ENCODE results near the gene NAB2. TPM values are rescaled to one million over a fixed set of nuclear protein-coding genes. Genes with fewer than 3 reads are reported as not detected.

NAB2 gene
- polyA plus RNA-seq, 1 experiment, result 50.2 TPM

- Histone ChIP-seq H3K4me3 (ENCODE audit: low read depth, low read length) (no peak overlapping the region), H3K36me3 (ENCODE audit: control insufficient read depth, insufficient read depth, low read length) (peaks cover 44% of the 10 kb centered on the region), H3K27me3 (ENCODE audit: control insufficient read depth, insufficient read depth, low read length) (no peaks in the 10 kb centered on the region)
- DNase-seq (ENCODE audit: low read depth), result no peak
- TF ChIP-seq CTCF (IDR thresholded peaks at IDR 0.05; ENCODE audit: insufficient read depth, low read depth, low read length), result no peak
- ChIA-PET CTCF (interaction anchor here (1.4 to 15.6 kb wide), 4 partner anchors 10 to 115 kb away, joined by 3 to 190 read pairs (median 10); partner anchors contain the start of genes NAB2 and STAT6), POLR2A (no interaction called here)
Measured at GRCh38 chr12:57097554-57097835, 8.6 kb downstream of the NAB2 start.

GRCh38 chr12:57098546-57098945 lies 9.6 kb downstream of the NAB2 start:
- POLR2A ChIA-PET, result no interaction called here
- DNase-seq (ENCODE audit: low read depth), result no peak

GRCh38 chr12:57099047-57099714 lies 10.3 kb downstream of the NAB2 start:
- ChIA-PET CTCF (interaction anchor here (0.8 to 15.6 kb wide), 4 partner anchors 9 to 30 kb away, joined by 3 to 190 read pairs (median 10); partner anchors contain the start of genes NAB2 and STAT6), POLR2A (no interaction called here)
- peaks cover 40% of the 10 kb centered on the region for H3K36me3 ChIP-seq (ENCODE audit: control insufficient read depth, insufficient read depth, low read length)
- no peaks in the 10 kb centered on the region for H3K27me3 ChIP-seq (ENCODE audit: control insufficient read depth, insufficient read depth, low read length)
- DNase-seq (ENCODE audit: low read depth), result no peak
- H3K4me3 ChIP-seq (ENCODE audit: low read depth, low read length), result no peak overlapping the region
- no peak for TF ChIP-seq CTCF (IDR thresholded peaks at IDR 0.05; ENCODE audit: insufficient read depth, low read depth, low read length)

More at GRCh38 chr12:57098546-57098945, 9.6 kb downstream of the NAB2 start:
- CTCF ChIA-PET, result interaction anchor here (0.7 to 15.6 kb wide), 5 partner anchors 10 to 358 kb away, joined by 3 to 190 read pairs (median 7); partner anchors contain the start of genes NAB2 and STAT6
- H3K36me3 ChIP-seq (ENCODE audit: control insufficient read depth, insufficient read depth, low read length), result peaks cover 38% of the 10 kb centered on the region
- H3K4me3 ChIP-seq (ENCODE audit: low read depth, low read length), result no peak overlapping the region
- H3K27me3 ChIP-seq (ENCODE audit: control insufficient read depth, insufficient read depth, low read length), result no peaks in the 10 kb centered on the region
- TF ChIP-seq CTCF (IDR thresholded peaks at IDR 0.05; ENCODE audit: insufficient read depth, low read depth, low read length), result no peak

- Histone ChIP-seq H3K27me3 (ENCODE audit: control insufficient read depth, insufficient read depth, low read length) (no peaks in the 10 kb centered on the region), H3K4me3 (ENCODE audit: low read depth, low read length) (no peak overlapping the region), H3K36me3 (ENCODE audit: control insufficient read depth, insufficient read depth, low read length) (peaks cover 41% of the 10 kb centered on the region)
- POLR2A ChIA-PET, result no interaction called here
- CTCF ChIA-PET, result interaction anchor here (0.8 to 15.6 kb wide), 3 partner anchors 9 to 31 kb away, joined by 3 to 190 read pairs (median 14); partner anchors contain the start of gene STAT6
- no peak for TF ChIP-seq CTCF (IDR thresholded peaks at IDR 0.05; ENCODE audit: insufficient read depth, low read depth, low read length)
- DNase-seq (ENCODE audit: low read depth), result no peak
Measured at GRCh38 chr12:57099766-57100165, 10.9 kb downstream of the NAB2 start.

- CTCF ChIA-PET, result interaction anchor here (15.6 kb wide), 1 partner anchor 6 kb away, joined by 190 read pairs; the partner anchor contains the start of gene STAT6
- POLR2A ChIA-PET, result interaction anchor here (0.6 kb wide), 1 partner anchor 9 kb away, joined by 5 read pairs; the partner anchor contains the start of gene STAT6
Measured at GRCh38 chr12:57101892-57102695, 13.2 kb downstream of the NAB2 start.

More at GRCh38 chr12:57101892-57102695, 13.2 kb downstream of the NAB2 start:
- no peak for TF ChIP-seq CTCF (IDR thresholded peaks at IDR 0.05; ENCODE audit: insufficient read depth, low read depth, low read length)
- peaks cover 47% of the 10 kb centered on the region for H3K36me3 ChIP-seq (ENCODE audit: control insufficient read depth, insufficient read depth, low read length)
- DNase-seq (ENCODE audit: low read depth), result no peak
- no peaks in the 10 kb centered on the region for H3K27me3 ChIP-seq (ENCODE audit: control insufficient read depth, insufficient read depth, low read length)
- no peak overlapping the region for H3K4me3 ChIP-seq (ENCODE audit: low read depth, low read length)

Measured in BJ (cell line).